Adipose tissue (tissue), 3 donors: ENCODE data around the gene GDPD5. TPM values are rescaled to one million over a fixed set of nuclear protein-coding genes. Genes with fewer than 3 reads are reported as not detected.

Experiments used
- H3K27ac ChIP-seq: one replicate; pipeline ENCODE4 v1.5.1; 2013; ENCODE audit warnings: low read depth, low read length
- WGBS, 3 donors: extraction: QIAGEN DNeasy Blood & Tissue Kit; methylation state at CpG; one replicate each; pipeline ENCODE4 v1.1.7; 2013; 5-methylcytosine and 5-hydroxymethylcytosine counted together
- polyA plus RNA-seq, 3 donors: library from polyadenylated mRNA; stranded (reverse); fragments of 200-250 nt; gene quantifications; one replicate each; pipeline ENCODE4 v1.2.3, GENCODE V29; 2013
- donor health status: healthy with polysubstance abuse.
- donor health status: Bipolar disorder and iron deficiency.
- donor health status: healthy.

The GDPD5 gene
- polyA plus RNA-seq, 3 donors, result 25.6 to 49.8 (median 34.1) TPM

DNA sequence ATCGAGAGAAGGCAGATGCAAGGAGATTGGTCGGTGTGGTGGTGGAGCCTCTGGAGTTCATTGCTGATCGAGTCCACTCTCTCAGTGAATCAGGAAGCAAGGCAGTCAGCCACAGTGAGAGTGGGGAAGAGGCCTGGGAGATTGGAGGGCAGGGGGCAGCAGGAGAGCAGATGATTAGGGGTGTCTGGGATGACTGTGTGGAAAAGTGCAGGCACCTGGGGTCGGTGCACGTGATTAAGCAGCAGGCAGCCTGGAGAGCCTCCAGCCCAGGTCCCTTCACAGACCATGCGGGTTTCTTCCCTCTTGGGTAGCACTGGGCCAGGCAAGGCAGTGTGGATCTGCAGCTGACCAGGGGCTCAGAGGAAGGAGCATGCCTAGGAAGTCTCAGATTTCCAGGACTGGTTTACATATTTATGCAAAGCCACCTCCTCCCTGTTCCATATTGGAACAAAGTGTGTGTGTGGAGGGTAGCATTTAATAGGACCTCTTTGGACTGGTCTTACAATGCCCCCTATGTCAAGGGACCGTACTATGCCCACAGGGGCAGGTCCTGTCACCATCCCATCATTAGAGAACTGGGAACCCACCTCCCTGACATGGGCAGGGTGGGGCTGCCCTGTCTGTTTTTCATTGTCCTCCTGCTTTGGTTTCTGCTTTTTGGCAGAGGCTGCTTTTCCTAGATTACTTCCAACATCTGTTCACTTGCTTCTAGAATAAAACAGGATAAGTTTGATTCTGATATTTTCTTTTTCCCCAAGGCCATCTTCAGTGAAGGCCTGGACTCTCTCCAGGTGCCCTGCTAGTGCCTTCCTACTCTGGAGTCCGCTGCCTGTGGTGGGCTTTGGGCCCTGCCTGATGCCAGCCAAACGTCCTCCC lies 14.0 kb upstream of the GDPD5 start:
- no peak overlapping the region for H3K27ac ChIP-seq
- 71 to 82% (median 77%) methylated on average over 9 of the region's 9 CpGs for whole genome bisulfite sequencing, 3 donors

DNA sequence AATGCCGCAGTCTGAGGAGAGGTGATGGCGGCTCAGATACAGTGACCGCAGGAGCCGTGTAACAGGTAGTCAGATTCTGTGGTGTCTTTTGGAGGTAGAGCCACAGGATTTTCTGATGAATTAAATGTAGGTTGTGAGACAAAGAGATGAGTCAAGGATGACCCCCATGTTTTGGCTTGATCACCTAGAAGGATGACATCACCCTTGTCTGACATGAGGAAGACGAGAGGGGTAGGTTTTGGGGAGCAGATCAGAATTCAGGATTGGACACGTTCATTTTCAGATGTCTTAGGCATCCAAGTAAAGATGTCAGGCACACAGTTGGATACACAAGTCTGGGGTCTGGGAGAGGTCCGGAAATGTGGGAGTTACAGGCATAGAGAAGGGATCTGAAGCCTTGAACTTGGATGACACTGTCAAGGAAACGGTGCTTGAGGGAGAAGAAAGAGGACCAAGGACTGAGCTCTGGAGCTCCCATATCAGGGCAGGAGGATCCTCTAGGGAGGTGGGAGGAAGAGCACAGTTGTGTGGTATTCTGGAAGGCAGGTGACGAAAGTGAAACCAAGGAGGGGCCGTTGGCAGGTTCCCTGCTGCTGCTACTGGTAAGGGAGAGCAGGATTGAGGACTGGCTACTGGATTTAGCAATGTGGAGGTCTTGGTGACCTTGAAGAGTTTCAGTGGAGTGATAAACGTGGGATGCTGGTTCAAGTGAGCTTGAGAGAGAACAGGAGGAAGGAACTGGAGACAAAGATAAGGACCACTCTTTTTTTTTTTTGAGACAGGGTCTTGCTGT lies 12.6 kb upstream of the GDPD5 start:
- WGBS, 3 donors, result 79 to 81% (median 81%) methylated on average over 11 of the region's 11 CpGs
- H3K27ac ChIP-seq, result no peak overlapping the region

DNA sequence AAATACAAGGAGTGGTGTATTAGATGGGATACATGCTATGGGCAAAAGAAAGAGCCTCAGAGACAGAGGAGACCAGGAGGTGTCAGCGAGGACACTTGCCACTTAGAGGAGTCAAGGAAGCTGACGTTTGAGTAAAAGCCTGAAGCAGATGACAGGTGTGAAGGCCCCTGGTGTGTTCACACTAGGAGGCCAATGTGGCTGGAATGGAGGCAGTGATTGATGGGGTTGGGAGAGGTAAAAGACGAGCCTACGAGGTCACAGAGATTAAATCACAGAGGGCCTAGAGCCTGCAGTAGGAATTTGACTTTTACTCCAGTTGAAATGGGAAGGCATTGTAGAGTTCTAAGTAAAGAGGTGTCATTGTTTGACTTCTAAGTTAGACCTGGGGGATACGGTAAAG lies 12.0 kb upstream of the GDPD5 start:
- no peak overlapping the region for H3K27ac ChIP-seq
- WGBS, 3 donors, result 72 to 82% (median 77%) methylated on average over 5 of the region's 5 CpGs

DNA sequence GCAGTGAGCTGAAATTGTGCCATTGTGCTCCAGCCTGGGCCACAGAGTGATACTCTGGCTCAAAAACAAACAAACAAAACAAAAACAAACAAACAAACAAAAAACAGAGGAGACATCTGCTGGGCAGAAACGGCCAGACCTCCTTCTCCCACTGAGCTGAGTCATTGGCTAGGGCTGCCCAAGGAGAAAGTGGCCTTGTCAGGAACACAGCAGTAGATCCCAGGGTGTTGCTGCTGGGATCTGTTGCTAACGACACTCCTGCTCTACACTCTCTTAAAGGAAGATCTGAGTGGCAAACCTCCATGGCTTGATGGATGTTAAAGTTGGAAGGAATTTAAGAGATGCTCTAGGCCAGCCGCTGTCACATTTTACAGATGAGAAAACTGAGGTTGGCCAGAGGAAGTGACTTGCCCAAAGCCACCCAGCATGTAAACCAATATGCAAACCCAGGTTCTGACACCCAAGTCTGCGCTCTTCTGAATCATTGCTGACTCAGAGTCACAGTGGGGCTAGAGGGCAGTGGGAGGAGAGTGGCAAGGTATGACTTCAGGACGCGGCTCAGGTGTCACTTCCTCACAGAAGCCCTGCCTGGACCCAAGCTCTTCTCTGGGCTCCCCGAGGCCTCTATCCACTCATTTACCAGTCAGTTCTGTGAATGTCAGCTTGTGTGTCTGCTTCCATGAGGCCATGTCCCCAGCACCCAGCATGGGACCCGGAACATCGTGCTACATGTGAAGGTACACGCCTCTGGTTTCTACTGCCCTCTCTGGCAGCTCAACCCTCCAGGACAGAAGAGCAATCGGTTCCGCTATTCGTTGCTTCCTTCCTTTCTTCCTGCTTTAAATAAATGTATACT lies 11.3 kb upstream of the GDPD5 start:
- WGBS, 3 donors, result 66 to 71% (median 67%) methylated on average over 13 of the region's 13 CpGs

DNA sequence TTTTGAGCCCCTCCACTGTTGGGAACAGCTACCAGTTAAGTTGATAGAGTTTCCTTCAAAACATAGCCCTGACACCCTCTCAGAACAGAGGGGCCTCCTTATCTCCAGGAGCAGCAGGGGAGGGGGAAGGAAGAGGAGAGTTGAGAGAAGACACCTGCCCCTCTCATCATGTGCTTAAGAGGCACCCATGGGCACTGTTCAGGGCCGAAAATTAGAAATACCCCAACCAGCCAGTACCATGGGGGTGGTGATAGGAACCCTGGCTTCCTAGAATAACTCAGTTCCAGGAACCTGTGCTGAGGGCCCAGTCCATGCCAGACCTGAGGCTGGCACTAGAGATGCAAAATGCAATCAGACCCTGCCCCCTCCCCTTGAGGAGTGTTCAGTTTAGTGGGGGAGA lies 9.3 kb upstream of the GDPD5 start:
- WGBS, 3 donors, result 41 to 90% (median 67%) methylated on average over 1 of the region's 1 CpG
- no peak overlapping the region for H3K27ac ChIP-seq

More for the DNA sequence above, 11.3 kb upstream of the GDPD5 start:
- no peak overlapping the region for H3K27ac ChIP-seq

DNA sequence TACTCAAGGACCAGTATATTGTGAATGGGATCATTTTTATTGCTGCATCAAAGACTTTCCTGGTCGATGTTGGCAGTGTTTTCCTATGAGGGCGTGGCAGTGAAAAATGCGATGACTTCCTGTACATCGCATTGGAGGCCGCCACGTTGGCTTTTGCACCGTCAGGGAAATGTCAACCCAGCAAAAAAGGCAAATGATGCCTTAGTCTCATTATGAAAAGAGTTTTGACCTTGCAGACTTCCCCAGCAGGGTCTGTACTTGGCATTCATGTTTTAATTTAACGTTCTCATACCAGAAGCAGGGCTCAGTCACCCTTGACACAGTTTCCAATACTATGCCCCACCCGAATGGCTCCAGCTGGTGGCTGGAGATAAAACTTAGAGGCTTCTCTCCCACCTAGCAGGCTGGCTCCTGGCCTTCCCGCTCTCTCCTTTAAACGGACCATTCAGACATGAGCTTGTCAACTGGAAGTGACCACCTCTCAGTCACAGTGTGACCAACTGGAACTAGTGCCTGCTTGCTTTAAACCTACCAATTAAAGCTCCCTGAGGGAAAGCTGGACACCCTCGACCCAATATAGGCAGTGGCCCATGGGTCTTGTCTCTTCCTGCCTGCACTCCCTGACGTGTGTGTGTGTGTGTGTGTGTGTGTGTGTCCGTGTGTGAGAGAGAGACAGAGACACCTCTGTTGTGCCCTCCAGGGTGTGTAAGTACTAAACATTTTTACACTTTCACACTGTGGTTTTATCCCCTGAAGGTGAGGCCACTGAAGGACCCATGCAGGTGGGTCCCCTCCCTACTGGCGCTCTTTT lies 8.7 kb upstream of the GDPD5 start:
- 38 to 52% (median 39%) methylated on average over 15 of the region's 15 CpGs for WGBS, 3 donors

DNA sequence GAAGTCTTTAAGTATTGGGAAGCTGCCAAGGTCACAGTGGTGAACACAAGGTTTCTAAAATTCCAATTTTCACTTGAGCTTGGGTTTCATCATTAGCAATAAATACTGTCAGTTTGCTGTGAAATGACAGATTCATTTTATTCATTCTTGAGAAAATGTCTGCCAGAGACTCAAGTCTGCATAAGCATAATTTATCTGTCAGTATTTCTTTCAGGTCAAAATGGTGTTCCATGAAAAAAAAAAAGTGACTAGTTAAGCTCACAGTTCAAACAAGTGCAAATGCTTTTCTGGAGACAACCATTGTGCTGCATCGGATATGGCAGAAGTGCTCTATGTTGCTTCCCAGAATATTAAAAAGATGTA lies 8.1 kb upstream of the GDPD5 start:
- no peak overlapping the region for H3K27ac ChIP-seq
- 67 to 83% (median 79%) methylated on average over 1 of the region's 1 CpG for WGBS, 3 donors

More for the DNA sequence above, 8.7 kb upstream of the GDPD5 start:
- no peak overlapping the region for H3K27ac ChIP-seq

DNA sequence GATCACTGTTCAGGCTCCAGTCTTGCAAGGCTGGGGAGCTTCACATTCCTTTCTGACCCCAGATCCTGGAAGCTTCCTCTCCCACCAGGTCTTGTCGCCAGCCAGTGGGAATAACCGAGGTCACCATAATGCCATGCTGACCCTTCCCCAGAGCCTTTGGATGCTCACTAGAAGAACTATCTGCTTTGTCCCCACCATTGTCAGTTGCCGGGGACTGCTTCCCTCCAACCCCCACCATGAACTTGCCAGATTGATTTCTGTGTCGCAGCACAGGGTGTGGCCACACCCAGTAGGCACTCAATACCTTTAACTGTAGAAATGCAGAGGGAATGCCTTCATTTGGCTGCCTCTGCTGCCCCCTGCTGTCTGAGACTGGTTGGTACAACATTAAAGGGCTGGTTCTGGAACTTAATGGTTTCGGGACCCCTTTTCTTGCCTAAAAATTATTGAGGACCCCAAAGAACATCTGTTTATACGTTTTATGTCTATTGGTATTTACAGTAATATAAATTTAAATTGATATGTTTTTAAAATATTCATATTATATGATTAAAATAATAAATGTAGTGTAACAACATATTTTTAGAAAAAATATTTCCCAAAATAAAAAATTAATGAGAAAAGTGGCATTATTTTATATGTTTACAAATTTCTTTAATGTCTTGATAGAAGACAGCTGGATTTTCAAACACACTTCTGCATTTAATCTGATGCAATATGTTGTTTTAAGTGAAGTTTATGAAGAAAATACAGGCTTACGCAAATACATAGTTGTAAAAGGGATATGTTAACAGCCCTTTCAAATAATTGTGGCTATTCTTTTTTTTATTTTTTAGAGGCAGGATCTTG lies 6.7 kb upstream of the GDPD5 start:
- 43 to 45% (median 44%) methylated on average over 7 of the region's 7 CpGs for WGBS, 3 donors
- no peak overlapping the region for H3K27ac ChIP-seq

DNA sequence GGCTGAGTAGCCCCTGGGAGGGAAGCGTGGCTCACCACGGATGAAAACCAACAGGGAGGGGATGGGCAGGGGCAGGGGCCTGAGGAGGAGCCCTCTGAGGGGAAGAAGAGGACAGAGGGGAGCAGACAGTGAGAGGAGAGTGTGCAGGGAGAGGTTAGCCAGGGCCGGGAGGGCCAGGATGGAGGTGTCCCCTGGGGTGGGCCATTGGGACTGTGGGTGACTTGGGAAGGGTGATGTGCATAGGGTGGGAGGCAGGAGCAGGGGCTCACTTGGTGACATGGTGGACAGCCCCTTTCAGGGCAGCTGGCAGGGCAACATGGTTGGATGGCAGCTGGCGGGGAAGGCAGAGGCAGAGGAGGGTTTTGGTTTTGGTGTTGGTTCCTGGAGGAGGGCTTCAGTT lies 5.6 kb upstream of the GDPD5 start:
- WGBS, 3 donors, result 71 to 84% (median 73%) methylated on average over 4 of the region's 4 CpGs
- no peak overlapping the region for H3K27ac ChIP-seq

DNA sequence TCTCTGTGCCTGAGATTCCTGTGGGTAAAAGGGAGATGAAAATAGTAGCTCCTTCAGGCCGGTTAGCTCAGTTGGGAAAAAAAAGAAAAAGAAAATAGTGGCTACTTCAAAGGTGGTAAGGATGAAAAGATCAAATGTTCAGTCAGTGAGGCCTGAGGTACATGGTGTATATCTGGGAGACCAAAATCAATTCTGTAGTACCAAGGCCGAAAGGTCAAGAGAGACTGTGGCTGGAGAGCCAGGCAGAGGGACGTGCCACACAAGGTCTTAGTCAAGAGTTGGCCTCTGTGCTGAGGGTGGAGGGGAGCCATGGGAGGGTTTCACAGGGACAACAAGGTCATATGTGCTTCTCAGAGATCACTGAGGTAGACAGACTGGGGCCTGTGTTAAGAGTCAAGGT lies 4.8 kb upstream of the GDPD5 start:
- H3K27ac ChIP-seq, result no peak overlapping the region
- 68 to 93% (median 85%) methylated on average over 3 of the region's 3 CpGs for WGBS, 3 donors

DNA sequence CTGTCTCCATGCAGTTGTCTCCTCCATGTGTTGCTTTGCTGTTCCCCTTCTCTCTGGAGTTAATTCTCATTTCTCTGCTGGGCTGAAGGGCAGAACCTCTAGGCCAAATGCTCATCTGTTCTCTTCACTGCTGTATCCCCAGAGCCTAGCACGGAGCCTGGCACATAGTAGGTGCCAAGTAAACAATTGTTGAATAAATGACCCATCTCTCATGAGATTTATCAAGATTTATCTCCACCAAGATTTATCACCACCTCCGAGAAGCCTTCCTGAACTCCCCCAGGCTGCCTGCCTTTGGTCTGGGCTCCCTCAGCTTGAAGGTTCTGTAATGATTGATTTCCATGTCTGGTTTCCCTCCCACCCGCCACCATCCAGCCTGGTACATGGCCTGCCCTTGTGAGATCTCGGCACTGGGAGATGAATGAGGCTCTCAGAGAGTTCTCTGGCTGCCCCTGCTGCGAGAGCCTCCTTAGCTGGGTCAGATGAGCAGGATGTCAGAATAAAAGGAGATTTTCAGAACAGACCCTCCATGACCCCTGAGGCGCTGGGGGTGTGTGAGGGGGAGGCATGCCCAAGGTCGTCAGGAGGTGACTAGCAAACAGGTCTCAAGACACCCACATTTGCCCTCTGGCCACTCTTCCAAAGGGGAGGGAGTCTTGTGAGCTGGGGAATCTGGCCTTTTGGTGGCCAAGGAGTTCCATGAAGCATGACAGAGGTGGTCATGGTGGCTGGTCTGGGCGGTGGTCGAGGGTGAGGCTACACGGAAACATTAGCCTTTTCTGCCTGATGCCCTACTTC lies 2.4 kb upstream of the GDPD5 start:
- WGBS, 3 donors, result 60 to 71% (median 65%) methylated on average over 10 of the region's 10 CpGs
- no peak overlapping the region for H3K27ac ChIP-seq

DNA sequence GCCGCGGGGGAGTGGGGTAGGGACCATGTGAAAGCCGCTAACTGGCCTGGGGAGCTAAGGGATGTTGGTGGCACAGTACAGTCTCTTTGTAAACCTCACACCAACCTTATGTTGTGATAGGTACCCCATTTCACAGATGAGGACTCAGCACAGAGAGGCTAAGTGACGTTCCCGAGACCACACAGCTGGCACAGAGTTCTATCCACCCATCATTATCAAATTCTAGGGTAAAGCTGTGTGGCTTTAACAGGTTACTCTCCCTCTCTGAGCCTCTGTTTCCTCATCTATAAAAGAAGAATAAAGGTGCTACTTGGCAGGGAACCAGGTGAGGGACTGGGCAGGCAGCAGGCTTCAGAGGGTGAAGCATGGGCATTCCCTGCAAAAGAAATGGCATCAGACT lies 1.4 kb upstream of the GDPD5 start:
- H3K27ac ChIP-seq, result no peak overlapping the region
- 95 to 97% (median 95%) methylated on average over 5 of the region's 5 CpGs for WGBS, 3 donors

DNA sequence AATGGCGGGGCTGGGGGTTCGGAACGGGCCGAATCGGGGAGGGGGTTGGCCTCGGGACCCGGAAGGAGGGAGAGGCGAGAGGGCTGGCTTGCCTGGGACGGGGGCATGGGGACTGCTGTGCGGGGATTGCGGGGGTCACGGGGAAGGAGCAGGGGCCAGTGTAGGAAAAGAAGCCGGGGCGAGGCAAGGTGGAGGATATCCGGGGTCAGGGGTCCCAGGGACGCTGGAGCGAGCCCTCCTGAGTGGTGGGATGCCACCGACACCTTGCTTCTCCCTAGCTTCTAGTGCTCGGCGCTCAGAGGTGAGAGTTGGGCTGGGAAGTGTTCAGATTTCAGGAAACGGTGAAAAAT lies 426 bp upstream of the GDPD5 start:
- WGBS, 3 donors, result 2 to 5% (median 3%) methylated on average over 20 to 21 of the region's 21 CpGs
- H3K27ac ChIP-seq, result no peak overlapping the region

DNA sequence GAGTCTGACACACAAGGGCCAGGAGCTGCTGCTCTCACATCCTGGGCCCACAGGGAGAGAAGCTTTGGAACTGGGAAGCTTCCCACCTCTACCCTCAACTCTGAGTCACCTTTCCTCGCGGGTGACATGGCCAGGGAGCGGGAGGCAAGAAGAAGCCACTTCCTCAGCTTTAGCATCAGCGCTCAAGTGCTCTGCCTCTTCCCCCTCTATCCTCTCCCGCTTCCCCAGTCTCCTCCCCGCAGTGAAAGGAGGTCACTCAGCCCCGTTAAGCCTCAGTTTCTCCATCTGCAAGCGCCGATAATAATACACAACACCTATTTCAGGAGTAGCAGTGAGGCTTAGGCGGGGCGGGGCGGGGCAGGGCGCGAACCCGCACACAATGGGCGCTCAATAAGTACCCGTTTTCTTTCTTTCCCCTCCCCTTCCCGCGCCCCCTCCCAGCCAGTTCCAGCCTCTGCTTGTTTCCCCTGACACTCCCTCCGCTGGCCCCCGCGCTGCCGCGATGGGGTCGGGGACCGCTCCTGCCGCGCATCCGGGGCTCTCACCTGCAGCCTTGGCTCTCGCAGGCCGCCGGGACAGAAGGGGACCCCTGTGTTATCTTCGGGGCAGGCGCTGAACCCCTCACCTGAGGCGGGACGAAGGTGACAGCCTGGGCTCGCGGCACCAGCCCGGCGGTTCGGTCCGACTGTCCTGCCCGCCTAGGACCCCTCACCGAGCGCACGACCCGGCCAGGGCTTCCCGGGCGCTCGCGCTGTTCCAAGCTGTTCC lies 892 bp downstream of the GDPD5 start:
- no peak overlapping the region for H3K27ac ChIP-seq
- 4 to 5% (median 4%) methylated on average over 46 to 51 of the region's 51 CpGs for WGBS, 3 donors

DNA sequence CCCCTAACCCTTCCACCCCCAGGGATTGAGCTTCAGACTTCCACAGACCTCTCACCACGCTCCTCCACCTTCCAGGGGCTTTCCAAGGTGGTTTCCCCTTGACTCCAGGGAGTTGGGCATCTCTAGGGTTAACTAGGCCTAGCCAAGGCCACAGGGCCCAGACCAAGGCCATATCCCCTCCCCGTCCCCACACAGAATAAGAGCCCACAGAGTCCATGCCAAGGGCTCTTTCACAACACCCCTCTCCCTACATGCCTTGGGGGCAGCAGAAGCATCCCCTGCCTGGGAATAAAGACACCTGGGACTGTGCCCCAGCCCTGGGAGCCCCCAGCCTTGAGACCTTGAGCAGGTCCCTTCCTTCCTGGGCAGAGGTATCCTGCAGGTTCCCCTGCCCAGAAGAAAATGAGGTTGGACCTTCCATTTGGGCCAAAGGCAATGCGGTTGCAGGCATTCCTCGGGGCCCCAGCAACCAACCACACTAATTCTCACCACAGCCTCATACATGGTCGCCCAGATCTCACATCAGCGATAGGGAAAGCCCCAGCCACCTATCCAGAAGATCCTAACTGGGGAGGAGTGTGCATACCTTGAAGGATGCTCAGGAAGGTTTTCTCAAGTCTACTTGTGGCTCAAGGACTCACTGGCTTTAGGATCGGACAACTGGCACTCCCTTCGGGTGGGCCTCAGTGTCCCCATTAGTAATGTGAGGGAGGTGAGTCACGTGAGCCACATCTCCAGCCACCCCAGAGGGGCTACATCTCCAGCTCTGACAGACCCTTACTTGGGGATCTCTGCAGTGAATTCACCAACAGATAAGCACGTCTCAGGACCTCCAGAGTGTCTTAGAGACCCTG lies 1.7 kb downstream of the GDPD5 start:
- H3K27ac ChIP-seq, result no peak overlapping the region
- 44 to 75% (median 64%) methylated on average over 10 of the region's 10 CpGs for WGBS, 3 donors
